Fibroblast of skin of left quadriceps (primary cell): Measurements from ENCODE around the gene ANKRD44.

Source experiments
- DNase-seq, 2 experiments: peaks; one replicate each; pipeline ENCODE4 v3.0.0-alpha.2; 2013; ENCODE audit warnings: low read depth in 2 of 2

The ANKRD44 gene

DNA sequence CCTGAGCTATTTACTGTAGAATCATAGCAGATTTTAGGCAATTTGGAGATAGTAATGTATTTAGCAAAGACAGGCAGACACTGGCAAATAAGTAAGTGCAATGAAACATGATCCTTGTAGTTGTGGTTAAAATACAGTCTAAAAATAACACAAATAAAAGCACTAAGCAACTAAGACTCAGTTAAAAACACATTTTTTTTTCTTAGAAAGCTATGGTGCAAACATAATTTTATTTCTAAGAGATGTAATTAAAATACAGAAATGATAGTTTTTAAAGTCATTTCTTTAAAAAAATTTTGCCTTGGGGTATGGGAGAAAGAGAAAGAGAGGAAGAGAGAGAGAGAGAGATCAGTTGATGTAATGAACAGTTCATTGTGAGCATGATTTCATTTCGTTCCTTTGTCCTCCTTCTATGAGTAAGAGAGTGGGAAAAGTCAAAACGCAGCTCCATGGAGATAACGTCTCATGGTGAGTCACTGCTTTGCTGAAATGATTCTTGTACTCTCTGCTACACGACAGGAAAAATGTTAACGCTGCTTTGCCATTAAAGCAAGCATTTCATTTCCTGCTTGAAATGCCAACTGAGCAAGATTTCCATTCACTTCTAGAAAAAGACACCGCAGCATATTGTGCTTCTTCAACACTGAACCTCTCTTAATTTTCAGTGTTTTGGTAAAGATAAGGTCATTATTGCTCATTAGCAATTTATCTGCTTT lies 322.8 kb downstream of the ANKRD44 start:
- DNase-seq = peak; percentile 90

DNA sequence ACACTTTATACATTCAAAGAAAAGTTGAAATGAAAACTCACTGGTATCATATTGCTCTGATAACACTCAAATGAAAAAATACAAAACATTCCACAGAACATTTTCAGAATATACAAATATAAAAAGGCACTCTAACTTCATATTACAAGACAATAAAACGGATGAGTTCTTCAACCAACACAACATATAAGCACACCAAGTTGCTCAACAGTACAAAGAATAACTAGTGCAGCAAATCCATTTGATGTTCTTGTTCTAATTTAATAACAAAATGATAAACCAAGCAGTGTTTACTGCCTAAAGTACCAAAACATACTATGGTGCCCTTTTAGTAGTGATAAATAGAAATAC lies 323.3 kb downstream of the ANKRD44 start:
- no peak for DNase-seq

DNA sequence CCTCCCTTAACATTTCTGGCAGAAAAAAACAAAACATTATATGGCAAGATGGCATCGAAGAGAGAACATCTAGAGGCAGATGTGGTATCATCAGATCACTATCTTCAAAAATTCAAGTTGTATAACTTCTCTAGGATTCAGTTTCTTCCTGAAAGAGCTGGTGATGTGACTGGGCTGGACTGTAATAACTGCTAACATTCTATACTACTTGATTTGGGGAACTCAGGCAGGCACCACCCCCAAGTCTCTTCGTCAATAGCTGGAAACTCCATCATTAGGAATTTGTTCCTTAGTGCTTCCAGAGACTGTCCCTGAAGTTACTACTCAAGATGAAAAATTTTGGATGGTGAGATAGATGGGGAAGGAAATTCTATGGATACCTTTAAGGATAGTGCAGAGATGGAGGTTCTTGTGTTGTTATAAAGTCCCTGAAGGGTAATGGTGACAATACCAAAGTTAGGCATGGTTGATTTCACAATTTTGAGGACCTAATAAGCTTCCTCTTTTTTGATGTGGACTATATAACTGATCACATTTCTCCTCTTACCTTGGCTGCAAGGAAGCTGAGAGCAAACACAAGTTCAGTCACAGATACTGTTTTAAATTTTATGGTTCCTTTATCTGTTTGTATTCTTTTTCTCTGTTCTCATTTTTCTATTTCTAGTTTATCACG lies 324.9 kb downstream of the ANKRD44 start:
- no peak for DNase-seq

DNA sequence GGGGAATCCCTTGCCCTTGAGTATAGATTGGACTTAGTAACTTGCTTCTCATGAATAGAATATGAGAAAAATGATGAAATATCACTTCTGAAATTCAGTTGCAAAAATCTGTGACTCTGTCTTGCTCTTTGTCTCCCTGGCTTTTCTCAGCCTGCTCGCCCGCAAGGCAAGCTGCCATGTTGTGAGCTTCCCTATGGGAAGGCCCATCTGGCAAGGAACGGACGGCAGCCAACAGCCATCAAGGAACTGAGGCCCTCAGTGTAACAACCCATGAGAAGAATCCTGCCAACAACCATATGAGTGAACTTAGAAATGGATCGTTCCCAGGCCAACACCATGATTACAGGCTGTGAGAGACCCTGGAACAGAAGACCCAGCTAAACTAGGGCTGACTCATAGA lies 325.7 kb downstream of the ANKRD44 start:
- DNase-seq = no peak

DNA sequence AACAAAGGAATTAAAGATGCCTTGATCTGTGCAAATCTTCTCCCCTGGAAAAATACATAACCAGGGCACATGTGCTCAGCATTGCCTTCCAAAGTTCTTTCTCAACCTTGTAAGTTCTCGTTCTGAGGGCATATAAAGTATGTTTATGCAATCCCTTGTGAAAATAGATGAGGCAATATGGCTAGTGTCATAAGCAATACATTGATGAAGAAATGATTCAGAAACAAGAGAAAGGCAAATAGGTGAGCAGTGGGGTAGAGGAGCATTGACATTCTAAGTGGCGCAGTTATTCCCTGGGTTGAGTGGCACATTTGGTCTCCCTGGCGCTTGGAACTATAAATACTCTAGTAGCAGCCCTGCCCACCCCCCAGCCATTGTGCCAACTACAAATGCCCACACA lies 326.6 kb downstream of the ANKRD44 start:
- no peak for DNase-seq

DNA sequence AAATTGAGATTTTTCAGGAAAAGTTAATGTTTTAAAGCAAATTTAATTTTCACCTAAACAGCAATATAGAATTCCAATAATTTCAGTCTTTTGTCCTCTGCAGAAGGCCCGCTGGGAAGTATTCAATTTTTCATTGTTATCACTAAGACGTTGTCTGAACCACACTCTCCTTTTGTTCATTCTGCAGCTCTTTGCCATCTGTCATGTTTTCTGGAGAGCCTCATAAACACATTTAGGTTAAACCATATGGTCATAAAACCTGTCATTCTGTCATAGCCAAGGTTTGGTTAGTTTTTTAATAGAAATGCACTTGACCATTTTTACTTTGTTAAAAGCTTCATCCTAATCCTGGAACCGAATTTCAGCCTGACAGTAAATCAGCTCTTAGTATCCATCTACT lies 330.1 kb downstream of the ANKRD44 start:
- no peak for DNase-seq

DNA sequence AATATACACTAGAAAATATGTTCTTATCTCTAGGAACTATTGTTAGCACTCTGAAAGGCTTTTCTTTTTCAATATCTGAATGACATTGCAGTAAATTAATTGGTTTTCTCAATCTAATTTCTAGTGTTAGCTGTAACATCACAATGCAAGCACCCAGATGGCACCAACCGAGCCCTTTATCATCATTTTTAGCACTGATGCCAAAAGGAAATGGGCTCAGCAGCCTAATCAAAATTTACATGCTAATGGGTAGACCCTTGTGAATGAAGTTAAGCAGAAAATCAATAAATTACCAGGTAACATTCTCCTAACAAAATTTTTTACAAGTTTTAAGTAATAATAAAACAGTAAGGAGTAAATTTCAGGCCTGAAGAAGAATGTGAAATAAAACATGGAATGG lies 330.6 kb downstream of the ANKRD44 start:
- no peak for DNase-seq

DNA sequence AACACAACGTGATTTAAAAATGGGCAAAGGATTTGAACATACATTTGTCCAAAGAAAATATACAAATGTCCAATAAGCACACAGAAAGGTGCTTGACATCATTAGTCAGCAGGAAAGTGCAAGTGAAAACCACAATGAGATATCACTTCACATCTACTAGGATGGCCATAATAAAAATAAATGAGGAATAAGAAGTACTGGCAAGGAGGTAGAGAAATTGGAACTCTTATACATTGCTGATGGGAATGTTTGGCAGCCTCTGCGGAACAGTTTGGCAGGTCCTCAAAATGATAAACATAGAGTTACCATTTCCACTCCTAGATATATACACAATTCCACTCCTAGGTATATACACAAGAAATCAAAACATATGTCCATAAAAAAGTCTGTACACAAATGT lies 333.1 kb downstream of the ANKRD44 start:
- DNase-seq = no peak

DNA sequence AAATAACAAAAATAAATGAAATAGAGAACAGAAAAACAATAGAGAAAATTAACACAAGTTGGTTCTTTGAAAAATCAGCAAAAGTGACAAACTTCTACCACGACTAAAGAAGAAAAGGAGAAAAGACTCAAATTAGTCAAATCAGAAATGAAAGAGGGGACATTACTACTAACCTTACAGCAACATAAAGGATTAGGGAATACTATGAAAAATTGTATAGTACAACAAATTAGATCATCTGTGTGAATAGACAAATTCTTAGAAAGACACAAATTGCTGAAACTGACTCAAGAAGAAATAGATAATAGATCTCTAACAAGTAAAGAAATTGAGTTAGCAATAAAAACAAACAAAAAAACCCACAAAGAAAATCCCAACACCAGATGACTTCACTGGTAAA lies 335.6 kb downstream of the ANKRD44 start:
- no peak for DNase-seq

DNA sequence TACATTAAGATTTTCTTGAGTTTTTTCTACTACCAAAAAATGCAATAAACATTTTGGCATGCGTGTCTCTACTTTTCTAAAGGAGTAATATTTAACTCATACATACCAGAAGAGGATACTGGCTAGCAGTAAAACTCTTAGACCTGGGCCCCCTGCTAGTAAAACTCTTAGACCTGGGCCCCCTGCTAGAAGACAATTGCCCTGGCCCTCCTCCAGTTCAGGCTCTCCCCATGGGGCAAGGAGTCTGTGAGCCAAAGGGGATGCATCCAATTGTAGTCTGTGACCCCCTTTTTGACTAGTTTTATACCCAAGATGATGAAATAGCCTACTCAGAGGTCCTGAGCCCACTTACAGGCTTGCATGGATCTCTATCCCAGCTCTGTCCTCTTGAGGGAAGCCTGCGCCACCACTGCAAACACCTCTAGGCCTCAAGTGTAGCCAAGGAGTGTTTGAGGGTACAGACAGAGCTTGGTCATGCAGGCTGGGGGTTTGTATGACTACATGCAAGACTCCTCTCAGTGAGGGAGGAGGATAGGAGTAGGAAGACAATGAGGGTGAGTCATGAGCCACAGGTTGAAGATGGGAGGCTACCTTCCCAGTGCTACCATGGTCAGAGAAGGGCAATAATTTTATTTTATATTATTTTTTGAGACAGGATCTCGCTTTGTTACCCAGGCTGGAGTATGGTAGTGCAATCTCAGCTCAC lies 338.9 kb downstream of the ANKRD44 start:
- no peak for DNase-seq

DNA sequence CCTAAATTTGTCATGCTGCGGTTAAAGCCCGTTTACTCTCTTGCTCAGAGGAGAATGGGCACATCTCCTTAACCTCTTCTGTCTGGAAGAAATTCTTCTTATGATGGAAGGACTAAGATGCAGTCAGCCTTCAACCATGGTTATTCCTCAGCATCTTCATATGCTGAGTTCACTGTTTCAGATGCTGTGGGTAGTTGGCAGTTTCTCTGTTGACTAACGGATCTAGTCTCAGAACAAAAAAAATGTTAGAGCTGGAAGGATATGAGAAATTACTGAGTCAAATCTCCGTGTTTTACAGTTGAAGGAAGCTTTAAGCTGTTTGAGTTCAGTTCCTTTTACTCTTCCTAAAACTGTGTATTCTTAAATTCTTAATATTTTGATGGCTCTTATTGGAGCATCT lies 340.5 kb downstream of the ANKRD44 start:
- DNase-seq = no peak

DNA sequence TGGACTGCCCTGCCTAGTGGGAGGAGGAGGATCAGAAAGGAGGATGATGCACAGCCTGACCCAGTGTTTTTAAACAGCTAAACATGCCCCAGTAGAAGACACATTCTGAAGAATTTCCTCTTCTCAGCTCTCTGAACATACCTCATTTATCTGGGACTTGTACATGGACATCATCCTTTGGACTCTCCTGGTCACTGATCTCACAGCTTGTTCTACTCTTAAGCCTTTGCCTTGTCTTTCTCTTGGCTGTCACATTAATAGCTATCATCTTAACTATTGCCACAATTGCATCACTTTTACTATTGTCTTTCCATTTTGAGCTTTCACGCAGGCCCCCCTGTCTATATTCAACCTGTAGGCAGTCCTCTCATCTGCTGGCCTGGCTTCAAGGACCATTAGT lies 342.1 kb downstream of the ANKRD44 start:
- no peak for DNase-seq

DNA sequence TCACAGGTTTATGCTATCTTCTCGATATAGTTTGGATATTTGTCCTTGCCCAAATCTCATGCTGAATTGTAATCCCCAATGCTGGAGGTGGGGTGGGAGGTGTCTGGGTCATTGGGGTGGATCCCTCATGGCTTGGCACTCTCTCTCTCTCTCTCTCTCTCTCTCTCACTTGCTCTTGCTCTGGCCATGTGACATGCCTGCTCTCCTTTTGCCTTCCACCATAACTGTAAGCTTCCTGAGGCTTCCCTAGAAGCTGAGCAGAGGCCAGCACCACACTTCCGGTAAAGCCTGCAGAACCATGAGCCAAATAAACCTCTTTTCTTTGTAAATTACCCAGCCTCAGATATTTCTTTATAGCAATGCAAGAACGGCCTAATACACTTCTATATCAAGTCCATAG lies 342.8 kb downstream of the ANKRD44 start:
- DNase-seq = no peak

DNA sequence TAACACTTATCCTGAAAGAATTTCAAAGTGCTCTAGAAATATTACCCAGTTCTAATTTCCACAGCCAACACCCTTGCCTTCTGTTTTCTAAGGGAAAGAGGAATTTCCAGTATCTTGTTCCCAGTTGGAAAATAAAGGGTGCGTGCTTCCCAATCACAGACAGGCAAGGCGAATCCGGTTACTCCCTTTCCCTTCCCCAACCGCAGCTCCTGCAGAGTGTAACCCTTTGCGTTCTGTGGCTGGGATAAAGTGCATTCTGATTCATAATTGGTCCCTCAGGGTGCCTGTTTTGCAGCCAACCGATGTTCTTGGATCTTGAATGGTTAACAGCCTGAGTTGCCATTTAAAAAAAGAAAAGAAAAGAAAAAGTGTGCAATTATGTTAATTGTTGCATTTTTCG lies 343.5 kb downstream of the ANKRD44 start:
- DNase-seq = peak; percentile 40 to 52

DNA sequence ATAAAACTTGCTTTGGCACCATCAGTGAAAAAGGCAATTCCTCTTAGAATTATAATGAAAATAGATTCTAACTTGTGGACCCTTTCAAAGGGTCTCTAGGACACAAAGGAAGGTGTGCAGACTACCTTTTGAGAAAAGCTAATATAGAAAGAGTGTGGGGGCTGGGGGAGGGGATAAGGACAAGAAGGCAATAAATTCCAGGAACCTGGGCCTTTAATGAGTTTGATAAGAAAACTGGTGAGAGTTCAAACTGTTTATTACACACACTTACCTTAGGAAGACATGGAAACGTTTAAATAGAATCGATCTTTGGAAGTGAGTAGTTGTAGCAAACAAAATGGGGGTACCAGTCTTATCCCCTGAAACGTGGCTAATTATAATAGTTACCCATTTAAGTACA lies 344.5 kb downstream of the ANKRD44 start:
- no peak for DNase-seq

DNA sequence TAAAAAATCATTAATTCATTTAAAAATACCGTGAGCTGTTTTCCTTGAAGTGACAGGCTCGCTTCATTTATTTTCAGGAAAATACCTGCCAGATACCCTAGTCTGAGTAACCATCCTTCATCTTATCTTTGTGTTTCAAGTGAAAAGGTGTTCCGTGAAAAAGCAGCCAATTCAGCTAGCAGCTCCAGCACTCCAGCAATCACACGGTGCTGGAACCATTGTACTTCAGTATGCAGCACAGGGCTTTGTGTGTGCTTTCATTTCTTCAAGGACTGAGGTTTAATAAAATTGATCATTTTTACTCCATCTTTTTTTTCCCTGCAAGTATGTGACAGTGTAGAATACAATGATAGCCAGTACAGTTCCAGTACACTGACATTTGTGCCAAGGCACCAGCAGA lies 344.9 kb downstream of the ANKRD44 start:
- no peak for DNase-seq

DNA sequence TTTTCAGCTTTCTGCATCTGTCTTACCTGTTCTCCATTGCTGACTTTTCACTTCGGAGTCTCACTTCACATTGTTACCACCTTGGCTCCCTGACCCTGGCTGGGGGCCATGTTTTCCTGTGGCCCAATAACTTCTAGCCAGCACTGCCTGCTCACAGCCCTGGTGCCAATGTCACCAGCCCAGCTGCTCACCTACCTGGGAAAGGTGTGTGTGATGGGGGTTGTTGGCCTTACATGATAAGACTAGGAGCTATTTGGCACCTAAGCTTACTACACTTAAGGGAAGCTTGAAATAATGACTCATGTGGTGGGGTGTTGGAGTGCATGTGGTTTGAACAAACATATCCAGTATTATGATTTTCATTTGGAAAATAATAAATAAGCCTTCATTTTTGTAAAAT lies 346.6 kb downstream of the ANKRD44 start:
- no peak for DNase-seq

DNA sequence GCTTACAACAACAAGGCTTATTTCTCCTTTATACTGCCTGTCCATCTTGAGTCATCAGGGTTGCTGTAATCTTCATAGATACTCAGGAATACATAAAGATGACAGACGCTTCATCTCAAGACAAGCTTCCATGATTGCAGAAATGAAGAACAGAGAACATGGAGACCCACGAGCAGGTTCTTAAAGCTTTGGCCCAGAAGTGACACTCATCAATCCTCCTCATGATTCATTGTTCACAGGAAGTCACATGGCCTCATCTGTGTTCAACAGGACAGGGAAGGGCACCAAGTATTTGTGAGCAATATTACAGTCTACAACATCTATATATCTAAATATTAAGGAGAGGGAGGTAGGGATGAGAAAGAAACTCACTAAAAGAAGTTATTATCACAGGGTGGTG lies 347.5 kb downstream of the ANKRD44 start:
- no peak for DNase-seq

DNA sequence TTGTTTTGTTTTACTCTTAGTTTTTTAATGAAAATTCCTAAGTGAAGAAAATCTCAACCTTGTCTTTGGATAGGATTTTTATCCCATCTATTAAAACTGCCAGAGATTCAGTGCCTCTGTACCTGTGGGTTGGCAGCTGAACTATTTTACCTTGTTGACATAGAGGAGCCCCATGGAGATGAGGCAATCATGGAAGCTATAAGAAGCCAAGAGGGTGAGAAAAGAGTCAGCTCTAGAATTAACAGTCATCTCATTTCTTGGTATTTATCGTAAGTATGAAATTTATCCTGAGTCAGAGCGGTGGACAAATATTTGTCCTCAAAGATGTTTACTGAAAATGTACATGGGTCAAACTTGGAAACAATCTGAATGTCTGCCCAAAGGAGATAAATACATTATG lies 348.3 kb downstream of the ANKRD44 start:
- DNase-seq = no peak

DNA sequence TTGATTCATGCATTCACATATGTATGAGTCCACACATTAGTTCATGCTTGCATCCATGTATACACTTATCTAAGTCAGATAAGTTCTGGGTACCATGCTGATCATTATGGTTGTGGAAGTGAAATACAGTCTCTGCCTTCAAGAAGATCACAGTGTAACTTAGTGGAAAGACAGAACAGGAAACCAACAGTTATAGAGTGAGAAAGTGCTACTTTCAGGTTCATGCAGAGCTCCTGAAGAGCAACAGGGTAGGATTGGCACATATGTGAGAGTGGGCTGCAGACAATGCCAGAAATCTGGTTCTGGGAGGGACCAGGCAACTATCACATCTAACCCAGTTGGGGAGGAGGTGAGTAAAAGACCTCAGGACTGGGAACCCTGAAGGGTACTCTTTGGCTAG lies 348.7 kb downstream of the ANKRD44 start:
- DNase-seq = no peak

DNA sequence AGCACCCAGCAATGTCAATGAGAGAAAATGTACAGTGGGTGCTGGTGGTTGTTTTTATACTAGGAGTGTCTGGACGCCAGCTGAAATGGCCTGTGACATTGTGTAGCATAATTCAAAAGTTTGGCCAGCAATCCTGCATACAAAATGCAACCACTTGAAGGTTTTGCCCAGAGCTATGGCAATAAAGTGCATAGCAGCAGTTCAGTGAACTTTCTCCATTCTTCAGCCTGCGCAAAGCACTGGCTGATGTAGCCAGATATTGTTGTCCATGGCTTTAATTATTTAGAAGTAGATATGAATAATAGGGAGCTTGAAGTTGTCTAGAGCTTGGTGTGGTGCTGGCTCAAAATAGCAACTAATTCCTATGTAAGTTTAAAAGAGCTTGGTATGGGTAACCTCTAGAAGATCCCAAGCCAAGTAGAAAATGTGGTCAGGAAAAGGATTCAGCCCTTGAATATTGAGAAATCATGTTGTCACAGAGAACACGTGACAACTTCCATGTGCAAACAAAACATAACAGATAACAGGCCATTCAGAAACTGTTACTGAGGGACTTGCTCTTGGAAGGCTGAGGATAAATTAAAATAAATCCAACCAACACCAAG lies 350.7 kb downstream of the ANKRD44 start:
- DNase-seq = no peak

DNA sequence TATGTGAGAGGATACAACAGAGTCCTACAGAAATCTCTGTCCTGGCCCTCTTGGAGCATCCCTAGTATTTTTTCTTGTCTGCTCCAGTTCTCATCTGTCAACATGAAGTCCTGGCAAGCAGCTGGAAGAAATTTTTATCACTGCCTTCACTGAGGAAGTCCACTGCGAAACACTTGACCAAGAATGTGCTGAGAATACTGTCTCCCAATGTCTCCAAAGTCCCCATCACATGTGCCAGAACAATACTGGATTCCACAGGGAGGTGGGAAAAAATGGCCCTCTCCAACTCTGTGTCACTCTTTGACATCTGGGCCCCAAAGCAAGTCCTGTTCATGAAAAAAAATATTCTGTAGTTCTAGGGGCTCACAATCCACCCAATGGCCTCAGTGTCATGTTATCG lies 351.3 kb downstream of the ANKRD44 start:
- DNase-seq = no peak
